SW 1271 (cell line): Measurements from ENCODE around the gene PPP2R2B.
A peak's percentile ranks its signal among the peaks of the same experiment; 100 is the strongest.
"Not testable (repeated sequence)": the region's sequence is repeated elsewhere in the genome, so short reads cannot be mapped to it uniquely, and the experiment has no call there.

Experiments used
- DNase-seq, 2 experiments: peaks; one replicate each; lab custom pipeline; 2025; lab: John Stamatoyannopoulos, UW

Gene PPP2R2B

DNA sequence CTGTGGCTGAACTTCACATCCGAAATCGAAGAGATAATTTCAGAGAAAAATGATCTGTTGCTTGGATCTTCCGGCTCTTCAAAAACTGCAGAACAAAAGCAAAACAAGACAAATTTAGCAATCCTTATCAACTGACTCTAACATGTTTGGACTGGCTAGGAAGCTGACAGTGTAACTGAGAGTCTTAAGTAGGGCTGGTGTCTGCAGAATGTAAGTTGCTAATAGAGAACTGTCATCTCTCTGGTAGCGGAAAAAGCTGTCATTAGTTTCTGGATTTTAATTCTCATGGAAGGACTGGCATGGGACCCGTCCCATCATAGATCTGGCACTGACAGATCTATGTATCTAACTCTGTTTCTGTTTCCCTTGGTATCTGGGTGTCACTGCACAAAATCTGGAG, 278.2 kb downstream of the PPP2R2B start:
- no peak for DNase-seq

DNA sequence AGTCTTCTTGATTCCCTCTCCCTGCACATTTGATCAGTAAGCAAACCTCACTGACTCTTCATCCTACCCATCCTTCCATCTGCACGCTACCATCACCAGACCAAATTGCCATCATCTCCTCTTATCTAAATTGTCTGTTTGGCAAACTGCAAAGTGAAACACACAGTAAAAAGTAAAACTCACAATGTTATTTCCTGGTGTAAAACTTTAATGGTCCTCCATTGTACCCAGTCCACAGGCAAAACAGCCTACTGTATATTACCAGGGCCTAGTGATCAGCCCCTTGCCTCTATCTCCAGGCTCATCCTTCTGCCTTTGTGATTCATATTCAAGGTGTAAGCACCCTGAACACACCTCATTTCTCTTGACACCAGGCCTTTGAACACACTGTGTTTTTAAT, 279.3 kb downstream of the PPP2R2B start:
- DNase-seq: no peak

DNA sequence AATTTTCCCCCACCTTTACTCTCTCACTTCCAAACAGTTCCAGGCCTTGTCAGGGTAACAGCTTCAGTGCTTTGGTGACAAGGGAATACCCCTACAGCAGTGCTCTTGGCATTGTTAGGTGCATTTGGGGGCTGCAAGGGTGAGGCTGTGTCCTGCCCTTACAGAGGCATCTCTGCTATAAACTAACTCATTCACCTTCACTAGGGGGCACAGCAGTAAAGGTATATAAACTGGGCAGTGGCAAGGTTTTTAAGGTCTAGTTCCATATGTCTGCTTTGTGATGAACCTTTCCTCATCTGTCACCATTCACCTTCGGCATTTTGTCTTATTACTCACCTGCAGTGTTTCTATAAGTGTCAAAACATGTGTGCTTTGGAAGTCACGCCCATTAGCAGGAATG, 283.5 kb downstream of the PPP2R2B start:
- no peak for DNase-seq

DNA sequence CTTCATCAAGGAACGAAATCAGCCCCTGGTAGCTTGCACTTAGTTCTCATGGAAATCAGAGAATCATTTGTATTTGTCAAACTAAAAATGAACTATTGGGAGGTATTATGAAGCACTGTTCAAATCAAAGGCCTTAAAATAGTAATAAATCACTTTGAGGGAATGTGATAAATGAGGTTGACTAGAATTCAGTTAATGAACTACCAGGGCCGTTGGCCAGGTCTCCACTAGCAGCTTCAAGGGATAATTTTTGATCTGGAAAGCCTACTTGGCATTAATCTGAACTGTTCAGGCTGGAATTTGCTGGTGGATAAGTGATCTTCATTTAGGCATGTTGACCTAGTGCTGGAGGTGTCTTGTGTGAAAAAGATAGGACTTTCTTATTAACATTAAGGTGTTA, 286.2 kb downstream of the PPP2R2B start:
- no peak for DNase-seq

DNA sequence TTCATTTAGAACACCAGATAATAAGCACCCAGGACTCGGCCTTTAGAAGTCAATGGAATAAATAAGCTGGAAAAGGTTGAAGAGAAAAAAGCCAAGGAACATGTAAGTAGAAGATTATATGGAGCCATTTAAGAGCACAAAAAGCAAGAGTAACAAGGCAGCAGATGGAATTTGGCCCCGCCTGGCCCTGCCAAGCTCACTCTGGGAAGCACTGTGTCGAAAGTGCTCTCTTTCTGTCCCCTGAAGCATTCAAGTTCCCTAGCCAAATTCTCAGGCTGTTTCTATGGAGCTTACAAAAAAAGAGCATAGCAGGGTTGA, 289.6 kb downstream of the PPP2R2B start:
- no peak for DNase-seq

DNA sequence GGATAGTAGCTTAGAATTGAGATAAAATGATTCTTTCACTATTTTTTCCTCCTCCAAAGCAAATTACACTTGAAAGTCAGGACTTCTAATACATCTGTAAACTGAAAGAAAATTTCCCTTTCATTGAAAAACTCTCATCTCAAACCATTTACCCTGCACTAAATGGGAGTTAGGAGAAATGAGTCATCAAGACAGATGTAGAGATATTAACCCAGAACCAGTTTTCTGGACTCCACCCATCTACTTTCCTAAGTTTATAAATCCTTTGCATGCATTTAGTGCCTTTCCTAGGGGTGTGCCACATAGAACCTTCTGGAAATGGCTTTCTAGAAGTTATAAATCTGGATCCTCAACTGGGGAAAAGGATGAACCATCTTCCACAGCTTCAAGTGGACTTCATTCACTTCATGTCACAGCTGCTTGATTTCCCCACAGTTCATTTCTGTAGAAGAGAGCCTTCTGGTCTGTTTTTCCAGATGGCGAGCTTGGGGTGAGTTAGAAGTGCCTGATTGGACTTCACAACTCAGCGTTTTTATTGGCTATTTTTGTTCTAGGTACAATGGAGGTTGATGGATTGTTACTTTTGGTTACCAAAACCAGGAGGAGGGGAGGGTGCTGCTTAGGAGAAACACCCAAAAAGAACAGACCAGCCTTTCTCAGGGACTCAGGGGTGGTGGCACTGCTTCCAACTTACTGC, 290.1 kb downstream of the PPP2R2B start:
- no peak for DNase-seq

DNA sequence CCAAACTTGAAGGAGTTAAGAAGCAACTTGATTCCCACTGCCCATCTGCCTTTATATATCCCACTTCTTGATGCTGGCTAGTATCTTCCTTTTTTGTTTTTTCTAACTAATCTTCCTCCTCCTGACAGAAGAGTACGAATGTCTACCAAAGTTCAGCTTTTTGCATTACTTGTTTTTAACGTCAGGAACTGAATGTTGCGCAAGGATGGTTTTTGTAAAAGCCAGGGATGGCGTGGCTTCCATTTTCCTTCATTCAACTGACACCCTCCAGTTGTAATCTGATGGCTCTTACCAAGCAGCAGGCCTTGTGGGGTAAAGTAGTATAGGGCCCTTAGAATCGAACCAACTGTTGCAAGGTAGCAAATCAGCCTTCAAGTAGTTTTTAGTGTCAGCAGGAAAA, 291.8 kb downstream of the PPP2R2B start:
- DNase-seq: no peak

DNA sequence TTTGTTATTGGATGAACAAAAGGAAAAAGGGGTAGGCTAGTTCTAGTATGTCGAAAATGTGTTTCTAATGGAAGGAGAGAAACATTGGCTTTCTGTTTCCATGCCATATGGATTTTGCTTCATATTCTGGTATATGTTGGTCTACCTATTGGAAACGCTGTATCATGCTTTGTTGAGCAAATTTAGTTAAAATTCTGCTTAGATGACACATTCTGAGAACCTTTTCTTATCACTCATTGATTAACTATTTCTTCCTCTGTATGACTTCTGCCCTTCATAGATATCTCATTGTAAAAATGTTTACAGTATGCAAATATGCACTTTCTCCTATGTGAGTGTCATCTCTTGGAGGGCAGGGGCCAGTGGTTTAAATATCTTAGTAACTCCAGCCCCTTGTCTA, 293.8 kb downstream of the PPP2R2B start:
- no peak for DNase-seq

DNA sequence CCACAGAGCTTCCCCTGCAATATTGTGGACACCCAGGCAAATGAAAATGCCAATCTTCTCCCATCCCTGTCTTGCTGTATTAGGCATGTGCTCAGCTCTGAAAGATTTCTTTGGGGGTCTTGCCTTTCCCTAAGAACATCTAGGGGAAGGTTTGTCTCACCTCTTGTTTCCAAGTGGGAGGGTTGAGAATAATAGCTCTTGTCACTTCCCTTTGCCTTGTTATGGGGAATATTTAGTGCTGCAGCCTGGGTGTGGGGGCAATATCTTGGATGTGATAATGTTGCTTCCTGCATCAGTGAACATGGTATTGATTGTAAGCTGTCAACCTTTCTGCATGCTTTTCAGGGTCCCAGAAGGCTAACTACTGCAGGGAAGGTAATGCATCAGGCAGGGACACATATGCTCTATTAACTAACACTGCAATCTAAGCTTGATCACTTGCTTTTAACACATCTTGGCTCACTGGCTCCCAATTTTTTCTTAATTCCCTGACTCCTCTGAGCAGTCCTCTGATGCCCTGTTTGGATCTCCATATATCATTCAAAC, 296.4 kb downstream of the PPP2R2B start:
- no peak for DNase-seq

DNA sequence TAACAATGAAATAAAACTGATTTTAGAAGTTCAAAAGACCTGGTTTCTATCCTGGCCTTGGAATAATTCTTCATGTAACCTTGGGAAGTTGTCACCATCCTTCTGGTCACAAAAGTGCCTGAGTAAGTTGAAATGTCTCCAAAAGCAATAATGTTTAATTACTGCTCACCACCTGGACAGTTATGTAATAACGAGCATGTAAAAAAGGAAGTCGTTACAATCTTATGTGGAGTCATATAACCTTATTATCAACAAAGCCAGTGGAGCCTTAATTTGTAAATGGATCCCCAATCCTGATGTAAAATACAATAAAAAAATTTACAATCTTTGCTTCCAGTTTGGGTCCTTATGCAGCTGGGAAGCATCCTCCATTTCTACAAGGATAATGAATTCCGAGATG, 298.3 kb downstream of the PPP2R2B start:
- no peak for DNase-seq

DNA sequence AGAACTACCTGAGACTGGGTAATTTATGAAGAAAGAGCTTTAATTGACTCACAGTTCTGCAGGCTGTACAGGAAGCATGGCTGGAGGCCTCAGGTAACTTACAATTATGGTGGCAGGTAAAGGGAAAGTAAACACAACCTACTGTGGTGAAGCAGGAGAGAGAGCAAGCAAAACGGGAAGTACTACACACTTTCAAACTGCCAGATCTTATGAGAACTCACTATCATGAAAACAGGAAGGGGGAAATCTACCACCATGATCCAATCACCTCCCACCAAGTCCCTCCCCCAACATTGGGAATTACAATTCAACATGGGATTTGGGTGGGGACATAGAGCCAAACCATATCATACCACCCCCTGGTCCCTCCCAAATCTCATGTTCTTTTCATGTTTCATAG, 303.8 kb downstream of the PPP2R2B start:
- no peak for DNase-seq

DNA sequence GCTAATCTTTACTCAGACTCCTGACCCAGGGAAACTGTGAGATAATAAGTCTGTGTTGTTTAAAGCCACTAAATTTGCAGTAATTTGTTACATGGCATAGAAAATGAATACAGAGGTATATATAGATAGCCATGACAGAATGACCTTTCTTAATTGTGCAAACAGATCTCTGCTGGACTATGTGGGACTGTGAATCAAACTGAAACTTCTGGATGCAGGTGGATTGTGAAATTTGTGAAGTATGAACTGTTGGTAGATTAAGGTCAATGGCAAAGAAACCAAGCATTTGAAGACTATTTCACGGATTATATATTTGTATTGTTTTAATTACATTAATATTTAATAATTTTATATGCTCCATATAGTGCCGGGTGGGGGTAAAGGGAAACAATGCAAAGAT, 310.4 kb downstream of the PPP2R2B start:
- DNase-seq: no peak

DNA sequence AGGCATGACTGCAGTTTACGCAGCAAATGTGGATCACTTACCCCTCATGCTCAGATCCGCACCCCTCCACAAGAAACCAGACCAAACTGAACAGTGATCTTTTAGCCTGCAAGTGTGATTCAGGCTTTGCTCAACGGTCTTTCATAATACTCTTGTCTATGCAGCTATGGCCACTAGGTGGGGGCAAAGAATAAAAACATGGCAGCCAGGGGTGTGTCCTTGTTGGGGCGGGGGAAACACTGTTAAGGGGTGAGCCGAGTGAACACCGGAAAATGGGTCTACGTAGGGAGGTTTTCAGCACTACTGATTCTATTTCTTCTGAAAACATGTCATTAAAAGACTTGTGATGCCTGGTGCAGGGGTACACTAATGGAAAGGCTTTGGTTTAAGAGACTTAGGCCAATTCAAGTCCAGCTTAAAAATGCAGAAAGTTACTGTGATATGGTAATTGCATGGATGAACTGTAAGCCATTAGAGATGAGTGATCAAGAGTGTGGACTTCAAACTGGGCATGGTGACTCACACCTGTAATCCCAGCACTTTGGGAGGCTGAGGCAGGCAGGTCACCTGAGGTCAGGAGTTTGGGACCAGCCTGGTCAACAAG, 312.7 kb downstream of the PPP2R2B start:
- DNase-seq: peak; percentile 22 to 35

DNA sequence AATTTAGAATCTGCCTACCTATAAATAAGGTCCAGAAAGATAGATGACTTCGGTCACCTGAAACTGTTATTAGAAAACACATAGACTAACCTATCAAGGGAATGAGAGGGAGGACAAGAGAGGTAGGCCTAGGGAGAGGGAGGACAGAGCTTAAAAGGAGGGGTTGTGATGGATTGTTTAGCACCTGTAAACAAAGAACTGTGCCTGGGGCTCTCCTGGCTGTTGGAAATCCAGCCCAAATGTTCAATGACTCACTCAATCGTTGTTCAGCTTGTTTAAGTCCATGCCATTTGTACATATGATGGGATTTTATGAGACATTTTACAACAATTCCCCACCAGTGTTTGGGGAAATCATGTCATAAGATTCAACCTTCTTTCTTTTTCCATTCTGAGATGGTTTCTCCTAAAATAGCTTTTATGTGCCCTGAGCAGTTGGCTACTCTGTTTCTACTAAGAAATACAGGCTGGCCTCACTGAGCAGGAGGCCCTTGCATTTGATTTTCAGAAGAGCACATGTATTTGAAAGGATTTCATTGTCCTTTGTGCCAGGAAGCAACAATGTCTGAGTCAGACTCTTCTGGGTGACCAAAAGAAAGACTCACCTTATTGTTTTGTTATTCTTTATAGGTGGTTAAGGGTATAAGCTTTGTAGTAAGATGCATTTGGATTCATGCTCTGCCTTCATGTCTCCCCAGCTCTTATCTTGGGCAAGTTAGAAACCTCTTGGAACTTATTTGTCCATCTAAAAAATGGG, 314.4 kb downstream of the PPP2R2B start:
- no peak for DNase-seq

DNA sequence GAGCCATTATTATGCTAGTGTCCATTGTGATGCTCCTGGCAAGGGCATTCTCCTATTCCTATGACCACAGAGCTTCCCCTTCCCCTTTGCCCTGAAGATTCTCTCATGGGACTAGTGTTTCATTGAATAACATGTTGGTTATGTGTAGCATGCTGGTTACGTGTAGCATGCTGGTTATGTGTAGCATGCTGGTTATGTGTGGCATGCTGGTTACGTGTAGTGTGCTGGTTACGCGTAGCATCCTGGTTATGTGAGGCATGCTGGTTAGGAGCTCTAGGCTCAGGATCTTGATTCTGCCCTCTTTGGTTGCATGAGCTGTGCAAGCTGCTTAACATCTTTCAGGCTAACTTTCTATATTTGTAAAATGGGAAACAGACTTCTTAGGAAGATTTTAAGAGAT, 316.1 kb downstream of the PPP2R2B start:
- DNase-seq: no peak

DNA sequence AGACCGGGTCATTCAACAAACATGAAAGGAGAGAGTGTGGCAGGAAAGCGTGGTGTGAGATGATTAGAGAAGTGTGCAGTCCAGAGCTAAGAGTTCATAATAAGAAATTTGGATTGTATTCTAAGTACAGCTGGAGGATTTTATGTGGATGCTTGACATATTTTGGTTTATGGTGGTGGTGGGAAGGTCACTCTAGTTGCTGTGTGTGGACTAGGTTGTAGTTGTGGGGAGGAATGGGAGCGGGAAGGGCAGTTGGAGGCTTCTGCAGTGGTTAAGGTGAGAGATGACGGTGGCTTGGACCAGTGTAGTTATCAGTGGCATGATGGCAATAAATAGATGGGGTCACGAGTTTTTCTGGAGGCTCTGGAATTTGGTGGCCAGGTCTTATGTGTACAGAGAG, 316.8 kb downstream of the PPP2R2B start:
- DNase-seq: no peak

DNA sequence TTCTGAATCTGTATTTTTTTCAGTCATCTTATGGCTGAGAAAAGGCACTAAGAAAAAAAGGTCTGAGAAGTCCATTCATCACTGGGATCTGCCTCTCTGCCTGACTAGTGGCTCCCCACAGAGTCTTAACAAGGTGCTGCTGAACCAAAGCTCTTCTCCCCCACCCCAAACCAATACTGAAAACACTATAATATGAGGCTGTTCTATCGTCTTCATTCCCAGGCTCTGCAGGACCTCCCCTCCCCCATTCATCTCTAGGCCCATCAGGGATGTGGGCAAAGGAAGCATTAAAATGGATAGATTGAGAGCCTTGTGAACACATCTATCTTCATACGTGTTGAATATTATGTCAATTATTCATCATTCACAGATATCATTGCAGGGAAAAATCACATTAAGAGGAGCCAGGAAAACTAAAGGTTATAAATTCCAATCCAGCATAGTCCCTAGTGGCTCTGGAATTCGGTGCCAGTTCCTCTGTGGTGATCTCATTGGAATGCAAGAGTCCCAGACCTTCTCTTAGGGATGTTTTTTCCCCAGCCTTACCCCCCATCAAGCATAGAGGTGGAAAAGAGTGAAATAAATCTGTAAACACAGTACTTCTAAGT, 318.2 kb downstream of the PPP2R2B start:
- DNase-seq: peak in 1 of 2 experiments; percentile 45

DNA sequence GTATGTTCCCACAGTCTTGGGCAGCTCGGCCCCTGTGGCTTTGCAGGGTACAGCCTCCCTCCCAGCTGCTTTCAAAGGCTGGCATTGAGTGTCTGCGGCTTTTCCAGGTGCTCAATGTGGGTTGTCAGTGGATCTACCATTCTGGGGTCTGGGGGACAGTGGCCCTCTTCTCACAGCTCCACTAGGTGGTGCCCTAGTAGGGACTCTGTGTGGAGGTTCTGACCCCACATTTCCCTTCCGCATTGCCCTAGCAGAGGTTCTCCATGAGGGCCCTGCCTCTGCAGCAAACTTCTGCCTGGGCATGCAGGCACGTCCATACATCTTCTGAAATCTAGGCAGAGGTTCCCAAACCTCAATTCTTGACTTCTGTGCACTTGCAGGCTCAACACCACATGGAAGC, 321.7 kb downstream of the PPP2R2B start:
- not testable (repeated sequence) for DNase-seq

DNA sequence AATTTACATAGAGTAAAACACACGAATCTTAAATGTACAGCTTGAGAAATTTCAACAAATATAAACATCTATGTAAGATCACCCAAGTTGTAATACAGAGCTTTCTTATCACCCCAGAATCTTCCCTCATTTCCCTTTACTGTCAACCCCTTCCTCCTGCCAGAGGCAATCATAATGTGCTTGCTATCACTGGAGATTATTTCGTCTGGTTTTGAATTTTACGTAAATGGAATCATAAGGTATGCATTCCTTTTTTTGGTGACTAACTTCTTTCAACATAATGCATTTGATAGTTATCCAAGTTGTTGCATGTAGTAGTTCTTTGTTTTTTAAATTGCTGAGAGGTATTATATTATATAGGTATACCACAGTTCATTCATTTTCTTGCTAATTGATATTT, 325.1 kb downstream of the PPP2R2B start:
- DNase-seq: no peak

DNA sequence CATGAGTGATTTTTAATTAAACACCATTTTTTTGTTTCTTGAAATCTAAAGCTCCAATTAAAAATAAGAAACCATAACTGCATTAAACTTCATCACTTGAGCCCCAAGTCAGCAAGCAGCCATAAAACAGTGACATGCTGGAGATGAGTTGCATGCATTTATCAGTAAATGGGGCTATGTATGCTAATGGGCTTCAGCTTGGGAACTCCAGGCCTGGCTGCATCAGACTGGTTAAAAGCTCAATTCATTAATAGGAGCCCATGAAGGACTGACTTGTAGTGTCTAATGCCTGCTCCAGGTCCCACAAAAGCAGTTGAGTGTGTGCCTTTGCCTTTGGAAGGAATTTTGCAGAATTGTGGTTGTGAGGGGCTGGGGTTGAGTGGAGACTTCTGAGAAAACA, 328.9 kb downstream of the PPP2R2B start:
- DNase-seq: no peak

DNA sequence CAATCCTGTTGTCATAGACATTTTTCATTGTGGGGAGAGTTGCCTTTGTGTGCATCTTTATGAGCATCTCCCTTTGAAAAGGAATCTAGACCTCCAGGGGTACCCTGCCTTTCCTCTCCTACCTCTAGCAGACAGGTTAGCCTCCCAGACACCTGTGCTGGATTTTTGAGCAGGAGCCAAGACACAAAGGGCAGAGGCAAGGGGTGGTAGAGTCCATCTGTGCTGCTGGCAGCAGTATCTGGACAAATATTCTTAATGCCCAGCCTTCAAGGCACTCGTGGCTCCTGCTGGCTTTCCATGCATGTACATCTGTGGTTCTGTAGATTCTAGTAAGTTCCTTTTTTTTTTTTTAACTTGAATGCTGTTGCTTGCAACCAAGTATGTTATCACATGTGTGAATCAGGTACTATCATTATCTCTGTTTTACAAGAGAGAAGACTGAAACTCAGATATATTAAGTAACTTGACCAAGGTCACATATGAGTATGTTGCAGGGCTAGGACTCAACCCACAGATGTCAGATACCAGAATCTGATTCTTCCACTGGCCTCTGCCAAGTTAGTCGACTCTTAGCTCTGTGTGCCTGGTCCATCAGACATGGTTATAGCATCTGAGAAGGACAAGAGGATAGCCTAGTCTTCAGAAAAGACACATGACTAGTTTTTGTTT, 329.6 kb downstream of the PPP2R2B start:
- DNase-seq: no peak

DNA sequence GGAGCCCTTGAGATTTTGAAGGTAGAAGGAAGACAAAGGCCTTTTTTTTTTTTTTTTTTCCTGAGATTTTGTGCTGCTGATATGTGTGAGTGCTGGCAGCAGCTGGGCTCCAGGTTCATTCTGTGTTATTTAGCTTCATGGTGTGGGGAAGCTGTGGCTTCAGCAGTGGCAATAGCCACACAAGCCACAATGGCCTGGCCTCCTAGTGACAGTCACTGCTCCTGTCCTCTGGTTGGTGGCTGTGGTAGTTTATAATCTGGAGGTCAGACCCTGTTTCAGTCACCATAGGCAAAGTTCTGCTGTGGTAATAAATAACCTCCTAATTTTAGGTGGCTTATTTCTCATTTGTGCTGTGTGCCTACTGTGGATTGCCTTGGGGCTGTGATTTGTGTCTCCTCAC, 334.3 kb downstream of the PPP2R2B start:
- no peak for DNase-seq
